GM12801 (cell line): Measurements from ENCODE around the gene PPIB.

Source experiments
- TF ChIP-seq, protein P1 (sequence below): IDR thresholded peaks from one replicate; pipeline ENCODE4 v1.5.1; 2011; ENCODE audit warnings: control low read depth; ENCODE audit not compliant: insufficient read length; ENCODE audit errors: extremely low read depth

The PPIB gene

DNA sequence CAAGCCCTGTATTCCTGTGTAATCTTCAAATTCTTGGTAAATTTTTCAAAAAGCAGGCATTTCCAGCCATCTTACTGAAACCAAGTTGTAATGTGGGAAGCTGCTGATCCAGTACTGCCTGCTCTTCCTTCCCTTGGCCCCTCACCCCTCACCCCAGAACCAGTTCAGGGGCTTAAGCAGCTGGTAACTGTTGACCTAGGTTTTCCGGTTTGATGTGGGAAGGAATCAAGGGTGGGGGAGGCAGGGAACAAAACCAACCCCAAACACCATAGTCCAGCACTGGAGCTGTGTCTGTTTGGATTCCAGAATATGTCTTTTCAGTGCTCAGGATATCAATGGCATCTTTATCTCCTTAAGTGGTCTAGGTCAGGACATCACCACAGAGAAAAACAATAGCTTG is 40.4 kb downstream of the PPIB start:
- TF ChIP-seq, protein P1, sequence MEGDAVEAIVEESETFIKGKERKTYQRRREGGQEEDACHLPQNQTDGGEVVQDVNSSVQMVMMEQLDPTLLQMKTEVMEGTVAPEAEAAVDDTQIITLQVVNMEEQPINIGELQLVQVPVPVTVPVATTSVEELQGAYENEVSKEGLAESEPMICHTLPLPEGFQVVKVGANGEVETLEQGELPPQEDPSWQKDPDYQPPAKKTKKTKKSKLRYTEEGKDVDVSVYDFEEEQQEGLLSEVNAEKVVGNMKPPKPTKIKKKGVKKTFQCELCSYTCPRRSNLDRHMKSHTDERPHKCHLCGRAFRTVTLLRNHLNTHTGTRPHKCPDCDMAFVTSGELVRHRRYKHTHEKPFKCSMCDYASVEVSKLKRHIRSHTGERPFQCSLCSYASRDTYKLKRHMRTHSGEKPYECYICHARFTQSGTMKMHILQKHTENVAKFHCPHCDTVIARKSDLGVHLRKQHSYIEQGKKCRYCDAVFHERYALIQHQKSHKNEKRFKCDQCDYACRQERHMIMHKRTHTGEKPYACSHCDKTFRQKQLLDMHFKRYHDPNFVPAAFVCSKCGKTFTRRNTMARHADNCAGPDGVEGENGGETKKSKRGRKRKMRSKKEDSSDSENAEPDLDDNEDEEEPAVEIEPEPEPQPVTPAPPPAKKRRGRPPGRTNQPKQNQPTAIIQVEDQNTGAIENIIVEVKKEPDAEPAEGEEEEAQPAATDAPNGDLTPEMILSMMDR: no peak

DNA sequence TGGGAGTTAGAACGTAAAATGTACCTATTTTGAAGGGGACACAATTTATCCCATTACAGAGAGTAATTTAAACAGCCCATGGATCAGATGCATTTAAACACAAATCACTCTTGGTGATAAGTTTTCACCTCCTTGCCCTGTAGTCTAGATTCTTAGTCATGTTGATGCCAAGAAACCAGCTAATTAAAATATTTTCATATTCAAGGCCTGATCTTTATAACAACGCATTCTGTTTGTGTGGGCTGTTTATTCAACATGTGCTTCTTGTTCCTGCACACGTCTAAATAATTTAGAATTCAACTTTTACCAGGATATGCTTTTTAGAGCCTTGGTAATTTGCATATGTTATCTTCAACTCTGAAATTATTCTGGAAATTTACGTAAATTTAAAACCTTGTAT is 41.2 kb downstream of the PPIB start:
- TF ChIP-seq, protein P1: no peak

DNA sequence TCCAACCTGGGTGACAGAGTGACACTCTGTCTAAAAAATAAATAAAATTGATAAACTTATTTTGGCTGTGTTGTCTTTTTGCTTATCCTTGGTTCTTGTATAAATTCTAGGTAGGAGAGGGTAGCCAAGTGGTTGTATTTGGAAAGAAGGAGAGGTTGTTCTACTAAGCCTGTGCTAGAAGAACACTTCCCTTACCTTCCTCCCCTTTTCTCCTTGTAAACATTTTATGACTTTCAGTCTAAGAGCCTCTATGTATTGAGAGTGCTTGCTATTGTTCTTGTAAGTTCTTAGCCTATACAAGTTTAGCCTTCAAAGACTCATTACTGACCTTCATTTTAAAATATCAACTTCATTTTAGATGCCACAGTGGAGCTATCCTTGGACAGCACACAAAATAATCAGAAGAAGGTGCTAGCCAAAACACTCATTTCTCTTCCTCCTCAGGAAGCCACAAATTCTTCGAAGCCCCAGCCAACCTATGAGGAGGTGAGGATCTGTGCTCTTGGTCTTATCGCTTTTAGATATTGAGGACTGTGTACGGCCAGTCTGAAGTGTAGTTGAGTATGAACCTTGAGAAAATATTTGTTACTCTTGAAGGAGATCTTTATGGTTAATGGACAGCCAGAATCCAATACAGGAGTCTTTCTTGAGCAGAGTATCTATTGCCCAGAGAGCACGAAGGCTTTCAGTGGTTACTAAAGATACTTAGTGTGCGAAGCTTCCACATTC is 44.9 kb downstream of the PPIB start:
- TF ChIP-seq, protein P1: no peak

DNA sequence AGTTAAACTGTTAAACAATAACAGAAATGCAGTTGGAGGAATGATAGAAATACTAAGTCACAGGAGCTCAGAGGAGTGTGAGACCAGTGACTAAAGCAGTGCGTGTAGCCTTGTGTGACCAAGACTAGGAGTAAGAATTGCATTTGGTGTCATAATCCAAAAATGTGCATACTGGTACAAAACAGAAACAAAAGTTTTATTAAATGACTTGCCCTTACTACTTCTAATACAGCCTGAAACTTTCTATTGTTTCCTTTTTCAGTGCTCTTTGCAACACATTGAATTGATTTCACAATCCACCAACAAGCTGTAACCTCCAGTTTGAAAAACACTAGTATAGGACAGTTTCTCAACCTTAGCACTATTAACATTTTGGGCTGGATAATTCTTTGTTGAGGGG is 49.9 kb downstream of the PPIB start:
- TF ChIP-seq, protein P1: no peak

DNA sequence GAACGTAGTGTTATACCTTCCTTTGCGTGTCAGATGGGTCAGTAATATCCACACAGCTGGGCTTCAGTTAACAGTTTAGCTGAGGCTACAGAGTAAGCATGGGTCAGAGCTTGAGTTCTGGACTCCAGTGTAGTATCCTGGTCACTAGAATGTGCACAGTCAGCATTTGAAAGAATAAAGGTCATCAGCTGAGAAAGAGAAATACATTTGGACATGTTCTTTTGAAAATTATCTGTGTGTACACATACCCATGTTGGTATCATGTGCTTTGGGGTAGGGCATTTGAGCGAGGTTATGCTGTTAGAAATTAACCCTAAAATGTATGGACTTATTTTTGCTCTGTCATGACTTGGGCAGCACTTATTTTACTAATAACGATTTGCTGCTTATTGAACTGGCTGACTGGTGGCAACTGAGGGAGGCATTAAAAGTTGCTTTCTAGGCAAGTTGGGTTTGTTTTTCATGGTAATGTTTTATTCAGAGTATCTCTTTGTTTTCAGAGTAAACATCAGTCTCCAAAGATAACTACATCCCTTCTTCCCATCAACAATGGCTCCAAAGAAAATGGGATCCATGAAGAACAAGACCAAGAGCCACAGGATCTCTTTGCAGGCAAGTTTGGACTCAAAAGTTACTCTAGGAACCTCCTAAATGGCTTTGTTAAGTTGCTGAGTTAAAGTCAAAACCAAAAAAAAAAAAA is 50.6 kb downstream of the PPIB start:
- TF ChIP-seq, protein P1: no peak

DNA sequence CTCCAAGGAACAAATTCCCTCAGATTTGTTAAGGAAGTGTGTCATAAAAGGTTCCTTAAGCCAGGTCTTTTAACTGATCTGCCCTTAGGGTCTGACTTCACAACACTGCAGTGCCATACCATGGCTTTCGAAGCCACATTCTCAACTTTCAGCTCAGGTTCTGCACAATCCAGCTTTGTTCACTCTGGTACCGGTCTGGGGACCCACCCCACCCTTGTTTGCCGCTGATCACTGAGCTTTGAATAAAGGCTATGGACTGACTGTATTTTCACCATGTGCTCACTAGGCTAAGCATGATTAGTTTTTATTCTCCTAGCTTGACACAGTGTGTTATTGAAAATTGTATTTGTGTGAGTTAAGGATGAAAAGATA is 51.2 kb downstream of the PPIB start:
- TF ChIP-seq, protein P1: no peak

DNA sequence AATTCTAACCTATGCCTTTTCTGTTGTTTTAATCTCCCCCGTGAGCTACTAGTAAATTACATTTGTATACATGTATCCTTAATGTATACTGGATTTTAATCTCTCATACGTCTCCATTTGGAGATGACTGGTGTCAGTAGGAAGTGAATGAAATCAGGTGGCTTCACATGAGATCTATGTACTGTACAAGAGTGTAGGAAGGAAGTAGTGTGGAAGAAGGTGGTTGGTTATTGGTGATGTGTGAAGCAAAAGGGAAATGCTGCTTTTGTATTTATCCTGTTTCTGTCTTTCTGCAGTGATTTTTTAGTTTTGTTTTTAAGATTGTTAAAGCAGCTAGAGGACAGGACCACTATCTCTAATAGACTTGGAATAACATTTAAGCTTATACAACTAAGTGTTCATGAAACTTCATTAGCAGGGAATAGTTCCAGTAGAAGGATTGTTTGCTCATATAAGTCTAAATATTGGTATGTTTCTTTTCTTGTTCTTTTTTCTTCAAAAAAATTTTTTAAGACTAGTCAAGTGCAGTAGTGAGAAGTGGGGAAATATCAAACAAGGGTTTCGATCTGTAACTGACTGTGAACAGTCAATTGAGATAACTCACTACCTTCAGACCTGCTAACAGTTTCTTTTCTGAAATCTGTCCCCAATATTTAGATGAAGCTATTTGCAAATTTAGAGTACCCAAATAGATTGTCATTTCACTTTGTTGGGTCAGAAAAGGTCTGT is 51.7 kb downstream of the PPIB start:
- TF ChIP-seq, protein P1: no peak
